AG09319 (cell line): ENCODE results near the gene TAS2R60.
"Not testable (repeated sequence)": the region's sequence is repeated elsewhere in the genome, so short reads cannot be mapped to it uniquely, and the experiment has no call there.

ENCODE experiments used
- DNase-seq: peaks from one replicate; pipeline ENCODE4 v3.0.0-alpha.2; 2010; ENCODE audit warnings: low read depth; ENCODE audit errors: extremely low read depth
- TF ChIP-seq, protein P1 (sequence below): IDR thresholded peaks from 2 replicates; pipeline ENCODE4 v1.5.1; 2011; ENCODE audit warnings: low read depth, mild to moderate bottlenecking, inconsistent platforms, low read length, moderate library complexity

TAS2R60 gene

DNA sequence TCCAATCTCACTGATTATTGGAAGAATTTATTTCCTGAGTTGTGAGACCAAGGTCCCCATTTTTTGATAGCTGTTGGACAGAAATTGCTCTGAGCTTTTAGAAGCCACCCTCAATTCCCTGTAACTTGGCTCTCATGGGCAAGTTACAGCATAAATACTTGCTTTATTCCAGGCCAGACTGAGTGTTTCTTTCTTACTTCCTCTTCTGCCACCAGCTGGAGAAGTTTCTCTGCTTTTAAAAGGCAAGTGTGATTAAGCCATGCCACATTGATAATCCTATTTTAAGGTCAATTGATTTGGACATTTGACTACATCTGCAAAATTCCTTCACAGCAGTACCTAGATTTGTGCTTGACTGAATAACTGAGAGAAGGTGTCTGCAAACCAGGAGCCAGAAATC, 20.3 kb downstream of the TAS2R60 start:
- no peak for DNase-seq
- TF ChIP-seq, protein P1, sequence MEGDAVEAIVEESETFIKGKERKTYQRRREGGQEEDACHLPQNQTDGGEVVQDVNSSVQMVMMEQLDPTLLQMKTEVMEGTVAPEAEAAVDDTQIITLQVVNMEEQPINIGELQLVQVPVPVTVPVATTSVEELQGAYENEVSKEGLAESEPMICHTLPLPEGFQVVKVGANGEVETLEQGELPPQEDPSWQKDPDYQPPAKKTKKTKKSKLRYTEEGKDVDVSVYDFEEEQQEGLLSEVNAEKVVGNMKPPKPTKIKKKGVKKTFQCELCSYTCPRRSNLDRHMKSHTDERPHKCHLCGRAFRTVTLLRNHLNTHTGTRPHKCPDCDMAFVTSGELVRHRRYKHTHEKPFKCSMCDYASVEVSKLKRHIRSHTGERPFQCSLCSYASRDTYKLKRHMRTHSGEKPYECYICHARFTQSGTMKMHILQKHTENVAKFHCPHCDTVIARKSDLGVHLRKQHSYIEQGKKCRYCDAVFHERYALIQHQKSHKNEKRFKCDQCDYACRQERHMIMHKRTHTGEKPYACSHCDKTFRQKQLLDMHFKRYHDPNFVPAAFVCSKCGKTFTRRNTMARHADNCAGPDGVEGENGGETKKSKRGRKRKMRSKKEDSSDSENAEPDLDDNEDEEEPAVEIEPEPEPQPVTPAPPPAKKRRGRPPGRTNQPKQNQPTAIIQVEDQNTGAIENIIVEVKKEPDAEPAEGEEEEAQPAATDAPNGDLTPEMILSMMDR = no peak

DNA sequence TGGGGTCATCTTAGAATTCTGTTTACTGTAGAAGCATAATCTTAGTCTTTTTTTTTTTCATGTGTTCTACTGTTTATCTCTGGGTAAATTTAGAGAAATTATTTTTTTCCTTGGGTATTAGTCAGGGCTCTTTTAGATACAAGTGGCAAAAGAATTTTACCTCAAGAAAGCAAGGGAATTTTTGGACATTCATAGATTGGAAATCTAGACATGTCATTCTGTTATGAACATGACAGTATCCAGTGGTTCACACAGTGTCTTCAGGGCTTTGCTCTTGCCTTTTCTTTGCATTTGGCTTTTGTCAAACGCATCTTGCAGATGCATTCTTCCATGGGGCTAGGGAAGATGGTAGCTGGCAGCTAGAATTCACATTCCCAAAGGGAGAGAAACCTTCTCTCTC, 20.7 kb downstream of the TAS2R60 start:
- TF ChIP-seq, protein P1 = no peak
- DNase-seq = no peak

DNA sequence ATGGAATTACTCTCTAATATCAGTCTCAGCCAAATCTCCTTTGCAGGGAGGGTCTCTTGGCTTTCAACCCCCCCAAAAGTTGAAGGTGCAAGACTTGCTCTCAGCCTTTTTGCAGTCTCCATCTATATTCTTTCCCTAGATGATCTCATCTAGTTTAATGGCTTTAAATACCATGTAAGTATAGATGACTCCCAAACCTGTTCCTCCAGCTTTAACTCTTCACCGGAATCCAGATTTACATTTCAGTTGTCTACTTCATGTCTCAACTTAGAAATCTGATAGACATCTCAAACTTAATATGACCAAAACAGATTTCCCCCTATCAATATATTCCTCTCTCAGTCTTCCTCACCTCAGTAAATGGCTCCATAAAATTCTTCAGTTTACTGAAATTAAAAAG, 24.5 kb downstream of the TAS2R60 start:
- DNase-seq = no peak
- TF ChIP-seq, protein P1 = no peak

DNA sequence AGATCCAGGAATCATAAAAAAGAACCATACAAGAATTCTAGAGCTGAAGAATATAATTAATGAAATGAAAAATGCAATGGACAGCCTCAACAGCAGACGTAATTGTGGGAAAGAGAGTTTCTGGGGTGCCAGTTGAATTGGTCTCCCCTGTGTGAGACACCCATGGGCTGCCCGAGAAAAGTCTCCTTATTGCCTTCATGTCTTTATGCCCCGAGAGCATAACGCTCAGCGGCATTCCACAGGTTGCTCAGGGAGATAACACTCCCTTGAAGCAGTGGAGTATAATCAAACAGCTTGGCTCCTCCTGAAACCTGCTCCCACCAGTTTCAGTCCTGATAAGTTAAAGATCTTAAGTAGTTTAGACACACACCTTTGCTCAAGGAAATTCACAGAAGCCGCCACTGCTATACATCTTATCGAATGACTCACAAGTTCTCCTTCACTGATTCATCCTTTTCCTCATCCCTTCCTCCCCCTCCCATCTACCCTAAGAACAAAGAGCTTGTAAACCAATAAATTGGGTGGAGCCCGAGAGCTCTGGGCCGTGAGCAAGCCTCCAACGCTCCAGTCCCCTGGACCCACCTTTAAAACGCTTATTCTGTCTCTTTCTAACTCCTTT, 28.9 kb downstream of the TAS2R60 start:
- DNase-seq = not testable (repeated sequence)

DNA sequence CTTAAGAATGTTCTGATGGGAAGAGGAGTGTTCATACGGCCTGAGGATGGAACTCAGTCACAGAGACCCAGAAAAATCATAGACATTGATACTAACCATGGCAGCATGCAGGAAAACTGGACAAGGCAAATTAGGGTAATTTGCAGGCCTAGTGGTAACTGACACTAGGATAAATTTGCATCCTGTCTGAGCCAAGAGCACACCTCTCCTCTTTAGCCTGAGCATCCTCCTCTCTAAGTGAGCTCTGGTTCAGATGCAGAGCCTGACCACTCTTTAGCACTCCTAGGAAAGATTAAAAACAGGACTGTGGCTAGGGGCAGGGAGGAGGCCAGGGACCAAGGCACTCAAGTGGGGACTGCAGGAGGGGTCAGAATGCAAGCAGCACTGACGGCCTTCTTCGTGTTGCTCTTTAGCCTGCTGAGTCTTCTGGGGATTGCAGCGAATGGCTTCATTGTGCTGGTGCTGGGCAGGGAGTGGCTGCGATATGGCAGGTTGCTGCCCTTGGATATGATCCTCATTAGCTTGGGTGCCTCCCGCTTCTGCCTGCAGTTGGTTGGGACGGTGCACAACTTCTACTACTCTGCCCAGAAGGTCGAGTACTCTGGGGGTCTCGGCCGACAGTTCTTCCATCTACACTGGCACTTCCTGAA, 34.4 kb downstream of the TAS2R60 start, which contains the start of gene TAS2R41:
TAS2R41 (plus strand) TSS at position 373 of the 650 bp plus-strand sequence; CDS start at position 373, 0 bp downstream.
- TF ChIP-seq, protein P1 = no peak
- DNase-seq = no peak

DNA sequence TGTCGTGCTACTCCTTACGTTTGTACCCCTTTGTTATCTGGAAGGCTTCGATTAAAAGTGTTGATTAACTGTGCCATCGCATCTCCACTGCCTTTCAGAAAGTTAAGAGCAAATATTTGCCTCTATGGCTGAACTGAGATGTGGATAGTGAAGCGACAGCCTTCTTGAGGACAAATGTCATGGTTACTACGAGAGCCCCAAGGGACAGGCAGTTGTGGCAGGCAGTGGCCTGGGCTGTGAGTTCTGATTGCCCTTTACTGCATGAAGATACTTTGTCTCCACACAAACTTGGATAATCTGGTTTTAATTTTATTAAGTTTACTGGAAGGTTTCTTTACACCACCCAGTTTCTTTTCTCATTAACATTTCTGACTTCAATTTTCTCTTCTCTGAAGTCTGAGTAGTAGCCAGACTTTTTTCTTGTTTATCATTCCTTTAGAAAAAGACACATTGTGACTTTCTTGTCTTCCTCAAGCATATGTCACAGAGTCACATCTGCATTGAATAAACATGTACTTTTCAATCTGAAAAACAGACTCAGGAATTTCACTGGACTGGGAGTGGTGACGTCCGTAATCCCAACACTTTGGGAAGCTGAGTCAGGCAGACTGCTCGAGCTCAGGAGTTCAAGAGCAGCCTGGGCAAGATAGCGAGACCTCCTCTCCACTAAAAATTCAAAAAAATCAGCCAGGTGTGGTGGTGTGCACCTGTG, 36.0 kb downstream of the TAS2R60 start:
- TF ChIP-seq, protein P1 = no peak

DNA sequence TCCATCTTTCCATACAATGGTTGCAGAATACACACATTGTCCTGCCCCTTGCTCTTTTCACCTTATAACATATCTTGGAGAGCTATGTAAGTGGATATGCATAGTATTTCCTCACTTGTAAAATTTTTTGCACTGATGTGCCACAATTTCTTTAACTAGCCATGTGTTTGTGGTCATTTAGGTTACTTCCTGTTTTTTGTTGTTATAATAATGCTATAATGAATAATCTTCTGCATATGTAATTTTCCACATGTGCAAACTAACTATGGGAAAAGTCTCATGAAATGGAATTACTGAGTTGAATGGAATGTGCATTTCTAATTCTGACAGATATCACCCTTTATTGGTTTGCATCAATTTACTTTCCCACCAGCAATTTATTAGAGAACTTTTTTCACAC, 37.2 kb downstream of the TAS2R60 start:
- no peak for DNase-seq
- TF ChIP-seq, protein P1 = no peak

More for the DNA sequence above, 36.0 kb downstream of the TAS2R60 start:
- peak; percentile 58 for DNase-seq
